Sigmoid colon (tissue), 7 donors: ENCODE results near the gene ALOX15B. TPM values are rescaled to one million over a fixed set of nuclear protein-coding genes. Genes with fewer than 3 reads are reported as not detected.
A peak's percentile ranks its signal among the peaks of the same experiment; 100 is the strongest.
"Not testable (repeated sequence)": the region's sequence is repeated elsewhere in the genome, so short reads cannot be mapped to it uniquely, and the experiment has no call there.

Source experiments
- DNase-seq: peaks from one replicate; pipeline ENCODE4 v3.0.0-alpha.2; 2019
- H3K27ac ChIP-seq, 4 donors: fragments of 200-600 bp; sonication (generic); one replicate each; pipeline ENCODE4 v1.5.1; 2016 to 2019; ENCODE audit warnings: mild to moderate bottlenecking in 1 of 4
- H3K27me3 ChIP-seq, 3 donors: fragments of 200-600 bp; sonication (generic); one replicate each; pipeline ENCODE4 v1.5.1; 2019; ENCODE audit warnings: mild to moderate bottlenecking in 1 of 3
- H3K36me3 ChIP-seq, 4 donors: fragments of 200-600 bp; sonication (generic); one replicate each; pipeline ENCODE4 v1.5.1; 2016 to 2019
- H3K4me1 ChIP-seq, 4 donors: fragments of 200-600 bp; sonication (generic); one replicate each; pipeline ENCODE4 v1.5.1; 2017 to 2019
- H3K4me3 ChIP-seq, 4 donors: fragments of 200-600 bp; sonication (generic); one replicate each; pipeline ENCODE4 v1.5.1; 2017 to 2019; ENCODE audit warnings: mild to moderate bottlenecking in 2 of 4, moderate library complexity in 1 of 4
- H3K9me3 ChIP-seq, 4 donors: fragments of 200-600 bp in 3 of 4; sonication (generic) in 3 of 4; one replicate each; pipeline versions ENCODE4 v1.5.1 to v1.6.1; 2013 to 2019
- EP300 ChIP-seq, 4 donors: sonication (generic); formaldehyde crosslinking; IDR thresholded peaks; one replicate each; pipeline ENCODE4 v1.6.1; 2017; ENCODE audit warnings: antibody characterized with exemption in 4 of 4
- POLR2A ChIP-seq, 2 donors: fragments of 450-650 bp; IDR thresholded peaks; one replicate each; pipeline ENCODE4 v1.6.1; 2016; ENCODE audit warnings: antibody characterized with exemption in 2 of 2, mild to moderate bottlenecking in 2 of 2, moderate library complexity in 2 of 2
- POLR2AphosphoS5 ChIP-seq, 4 donors: sonication (generic); formaldehyde crosslinking; IDR thresholded peaks; one replicate each; pipeline ENCODE4 v1.6.1; 2017; ENCODE audit warnings: antibody characterized with exemption in 4 of 4
- WGBS, 2 donors: extraction: QIAGEN DNeasy Blood & Tissue Kit; methylation state at CpG; one replicate each; pipeline ENCODE4 v1.1.7; 2013; 5-methylcytosine and 5-hydroxymethylcytosine counted together
- intact Hi-C: fragments of 100-400 bp; cut with DNase I; formaldehyde crosslinking; loops from one replicate; pipeline ENCODE4 v1.15.1; 2023
- polyA plus RNA-seq, 3 donors: library from polyadenylated mRNA; stranded (reverse); fragments of 200-250 nt; gene quantifications; one replicate each; pipeline ENCODE4 v1.2.3, GENCODE V29; 2013
- total RNA-seq, 4 donors: library from RNA; depleted of rRNA; stranded (reverse); fragments of >200 nt; gene quantifications; one replicate each; pipeline ENCODE4 v1.1.0, GENCODE V29; 2016
- TF ChIP-seq, protein P1 (sequence below), 4 experiments: fragments of 450-650 bp in 3 of 4; fragments of 200-600 bp in 1 of 4; IDR thresholded peaks; one replicate each; pipeline ENCODE4 v1.5.1; 2016 to 2019; ENCODE audit warnings: antibody characterized with exemption in 4 of 4, mild to moderate bottlenecking in 3 of 4, moderate library complexity in 2 of 4
- donor health status: healthy with polysubstance abuse.
- donor health status: Bipolar disorder and iron deficiency.
- donor health status: healthy.

ALOX15B gene
- total and polyA plus RNA-seq, 7 donors: 1.2 to 5.3 (median 3.2) TPM

- TF ChIP-seq EP300 (IDR thresholded peaks at IDR 0.05) (no peak), POLR2AphosphoS5 (IDR thresholded peaks at IDR 0.05) (no peak), POLR2A (IDR thresholded peaks at IDR 0.05) (no peak)
- TF ChIP-seq, protein P1, sequence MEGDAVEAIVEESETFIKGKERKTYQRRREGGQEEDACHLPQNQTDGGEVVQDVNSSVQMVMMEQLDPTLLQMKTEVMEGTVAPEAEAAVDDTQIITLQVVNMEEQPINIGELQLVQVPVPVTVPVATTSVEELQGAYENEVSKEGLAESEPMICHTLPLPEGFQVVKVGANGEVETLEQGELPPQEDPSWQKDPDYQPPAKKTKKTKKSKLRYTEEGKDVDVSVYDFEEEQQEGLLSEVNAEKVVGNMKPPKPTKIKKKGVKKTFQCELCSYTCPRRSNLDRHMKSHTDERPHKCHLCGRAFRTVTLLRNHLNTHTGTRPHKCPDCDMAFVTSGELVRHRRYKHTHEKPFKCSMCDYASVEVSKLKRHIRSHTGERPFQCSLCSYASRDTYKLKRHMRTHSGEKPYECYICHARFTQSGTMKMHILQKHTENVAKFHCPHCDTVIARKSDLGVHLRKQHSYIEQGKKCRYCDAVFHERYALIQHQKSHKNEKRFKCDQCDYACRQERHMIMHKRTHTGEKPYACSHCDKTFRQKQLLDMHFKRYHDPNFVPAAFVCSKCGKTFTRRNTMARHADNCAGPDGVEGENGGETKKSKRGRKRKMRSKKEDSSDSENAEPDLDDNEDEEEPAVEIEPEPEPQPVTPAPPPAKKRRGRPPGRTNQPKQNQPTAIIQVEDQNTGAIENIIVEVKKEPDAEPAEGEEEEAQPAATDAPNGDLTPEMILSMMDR (IDR thresholded peaks at IDR 0.05): no peak
- no peak overlapping the region for H3K4me3 ChIP-seq
- no peaks in the 10 kb centered on the region for H3K36me3 ChIP-seq
- H3K27me3 ChIP-seq: peaks cover 3 to 29% (median 15%) of the 10 kb centered on the region in 3 donors
- intact Hi-C loops: no loop called here
- no peak overlapping the region for H3K27ac ChIP-seq
- no peaks in the 10 kb centered on the region for H3K9me3 ChIP-seq
- H3K4me1 ChIP-seq: peaks cover 0 to 20% (median 14%) of the 10 kb centered on the region in 4 donors
- WGBS, 2 donors: 78 to 85% methylated on average over 16 of the region's 16 CpGs
- DNase-seq: peak; percentile 60
Measured at GRCh38 chr17:8019665-8020650, 18.9 kb upstream of the ALOX15B start.

GRCh38 chr17:8020776-8021564, 17.9 kb upstream of the ALOX15B start:
- 91% methylated on average over 9 of the region's 9 CpGs for WGBS, 2 donors
- TF ChIP-seq POLR2AphosphoS5 (IDR thresholded peaks at IDR 0.05) (no peak), POLR2A (IDR thresholded peaks at IDR 0.05) (no peak), EP300 (IDR thresholded peaks at IDR 0.05) (no peak)
- TF ChIP-seq, protein P1 (IDR thresholded peaks at IDR 0.05): no peak
- intact Hi-C loops: no loop called here
- peak; percentile 46 for DNase-seq
- H3K4me3 ChIP-seq: no peak overlapping the region
- H3K27ac ChIP-seq: no peak overlapping the region
- peaks cover 0 to 16% (median 10%) of the 10 kb centered on the region in 4 donors for H3K4me1 ChIP-seq
- H3K27me3 ChIP-seq: peaks cover 0 to 19% (median 5%) of the 10 kb centered on the region in 3 donors
- no peaks in the 10 kb centered on the region for H3K36me3 ChIP-seq
- H3K9me3 ChIP-seq: no peaks in the 10 kb centered on the region

- H3K4me1 ChIP-seq: peaks cover 0 to 8% (median 2%) of the 10 kb centered on the region in 4 donors
- no peak overlapping the region for H3K27ac ChIP-seq
- no peaks in the 10 kb centered on the region for H3K9me3 ChIP-seq
- peaks cover 0 to 11% (median 0%) of the 10 kb centered on the region in 3 donors for H3K27me3 ChIP-seq
- intact Hi-C loops: no loop called here
- H3K36me3 ChIP-seq: no peaks in the 10 kb centered on the region
- TF ChIP-seq, protein P1 (IDR thresholded peaks at IDR 0.05): no peak
- TF ChIP-seq POLR2A (IDR thresholded peaks at IDR 0.05): no peak
- TF ChIP-seq EP300 (IDR thresholded peaks at IDR 0.05): no peak
- TF ChIP-seq POLR2AphosphoS5 (IDR thresholded peaks at IDR 0.05): no peak
- peak; percentile 39 for DNase-seq
- H3K4me3 ChIP-seq: no peak overlapping the region
- 92 to 95% methylated on average over 13 of the region's 13 CpGs for WGBS, 2 donors
Measured at GRCh38 chr17:8021565-8022359, 17.1 kb upstream of the ALOX15B start.

GRCh38 chr17:8022360-8023003, 16.4 kb upstream of the ALOX15B start:
- TF ChIP-seq, protein P1 (IDR thresholded peaks at IDR 0.05): no peak
- TF ChIP-seq EP300 (IDR thresholded peaks at IDR 0.05) (no peak), POLR2AphosphoS5 (IDR thresholded peaks at IDR 0.05) (no peak), POLR2A (IDR thresholded peaks at IDR 0.05) (no peak)
- DNase-seq: peak; percentile 17

DNA sequence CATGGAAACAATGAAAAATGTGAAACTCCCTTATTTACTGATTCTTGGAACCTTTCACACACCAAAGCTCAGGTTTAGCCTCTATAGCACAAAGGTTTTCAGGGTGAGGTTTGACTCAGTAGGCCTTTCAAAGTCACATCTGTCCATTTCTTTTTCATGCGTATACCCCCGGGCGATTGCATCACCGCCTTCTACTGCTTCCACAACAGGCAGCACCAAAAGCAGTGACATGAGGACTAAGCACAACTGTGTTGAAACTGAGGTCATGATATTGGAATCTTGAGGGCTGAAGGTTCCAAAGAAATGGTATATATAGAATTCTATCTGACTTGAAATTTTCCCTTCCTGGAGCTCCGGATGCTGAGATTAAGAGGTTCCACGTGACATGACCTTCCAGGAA, 14.7 kb upstream of the ALOX15B start:
- H3K27me3 ChIP-seq: peaks cover 0 to 18% (median 0%) of the 10 kb centered on the region in 3 donors
- 87 to 93% methylated on average over 6 of the region's 6 CpGs for WGBS, 2 donors
- H3K4me1 ChIP-seq, intact Hi-C loops, H3K9me3 ChIP-seq, H3K36me3 ChIP-seq, H3K27ac ChIP-seq, H3K4me3 ChIP-seq: not testable (repeated sequence)
- peak; percentile 34 for DNase-seq

More at GRCh38 chr17:8022360-8023003, 16.4 kb upstream of the ALOX15B start:
- WGBS, 2 donors: 87% methylated on average over 4 of the region's 4 CpGs
- Histone ChIP-seq H3K27me3 (peaks cover 0 to 8% (median 0%) of the 10 kb centered on the region in 3 donors), H3K4me1 (peaks cover 0 to 7% (median 0%) of the 10 kb centered on the region in 4 donors), H3K27ac (no peak overlapping the region), H3K4me3 (no peak overlapping the region), H3K9me3 (no peaks in the 10 kb centered on the region), H3K36me3 (no peaks in the 10 kb centered on the region)
- intact Hi-C loops: no loop called here
